GM23338 (cell line): ENCODE results near the gene CFAP53. TPM values are rescaled to one million over a fixed set of nuclear protein-coding genes. Genes with fewer than 3 reads are reported as not detected.
A peak's percentile ranks its signal among the peaks of the same experiment; 100 is the strongest.

Experiments
- ATAC-seq: fragments of 200-7000 bp; cut with Tn5 transposase; 3 replicates; pipeline ENCODE4 v1.9.1; 2020
- DNase-seq: peaks from one replicate; pipeline ENCODE4 v3.0.0-alpha.2; 2015; ENCODE audit warnings: low spot score
- H2AFZ ChIP-seq: fragments of 200-600 bp; sonication (generic); 2 replicates; pipeline ENCODE4 v1.8.0; 2016; ENCODE audit warnings: antibody characterized with exemption, mild to moderate bottlenecking, moderate library complexity
- H3F3A ChIP-seq: fragments of 200-600 bp; sonication (generic); replicated peaks from 2 replicates; pipeline ENCODE4 v1.8.0; 2017; ENCODE audit warnings: antibody characterized with exemption, mixed run types, low read depth
- H3K27ac ChIP-seq: fragments of 200-600 bp; sonication (generic); 2 replicates; pipeline ENCODE4 v1.6.1; 2016; ENCODE audit warnings: low read depth
- H3K27me3 ChIP-seq: fragments of 200-600 bp; sonication (generic); 2 replicates; pipeline ENCODE4 v1.8.0; 2016; ENCODE audit warnings: mild to moderate bottlenecking, mixed run types, moderate library complexity; ENCODE audit not compliant: insufficient read depth
- H3K36me3 ChIP-seq: fragments of 200-600 bp; sonication (generic); 2 replicates; pipeline ENCODE4 v1.8.0; 2016; ENCODE audit warnings: mild to moderate bottlenecking; ENCODE audit not compliant: insufficient read depth
- H3K4me1 ChIP-seq: fragments of 200-600 bp; sonication (generic); 2 replicates; pipeline ENCODE4 v1.8.0; 2016; ENCODE audit warnings: mild to moderate bottlenecking, moderate library complexity; ENCODE audit not compliant: insufficient read depth
- H3K4me2 ChIP-seq: fragments of 200-600 bp; sonication (generic); 2 replicates; pipeline ENCODE4 v1.7.1; 2017; ENCODE audit warnings: mixed run types
- H3K4me3 ChIP-seq: fragments of 200-600 bp; sonication (generic); 2 replicates; pipeline ENCODE4 v1.6.1; 2016; ENCODE audit warnings: mixed run types
- H3K79me2 ChIP-seq: fragments of 200-600 bp; sonication (generic); replicated peaks from 2 replicates; pipeline ENCODE4 v1.8.0; 2017; ENCODE audit warnings: mild to moderate bottlenecking; ENCODE audit not compliant: insufficient read depth
- H3K9me2 ChIP-seq: fragments of 200-600 bp; sonication (generic); 2 replicates; pipeline ENCODE4 v1.8.0; 2017; ENCODE audit not compliant: insufficient read depth
- H4K20me1 ChIP-seq: fragments of 200-600 bp; sonication (generic); replicated peaks from 2 replicates; pipeline ENCODE4 v1.8.0; 2017; ENCODE audit warnings: mild to moderate bottlenecking; ENCODE audit not compliant: insufficient read depth
- H3K27ac Mint-ChIP-seq: 2 replicates; pipeline ENCODE4 v1.8.0; 2020; ENCODE audit warnings: inconsistent platforms, mild to moderate bottlenecking, moderate library complexity, mixed read lengths
- H3K27me3 Mint-ChIP-seq: 3 replicates; pipeline ENCODE4 v1.8.0; 2022; ENCODE audit warnings: low read depth, mild to moderate bottlenecking, moderate library complexity, mixed read lengths, inconsistent platforms; ENCODE audit not compliant: insufficient read depth, poor library complexity
- H3K36me3 Mint-ChIP-seq: 3 replicates; pipeline ENCODE4 v1.8.0; 2021; ENCODE audit warnings: low read depth, mild to moderate bottlenecking, inconsistent platforms, moderate library complexity, mixed read lengths
- H3K4me1 Mint-ChIP-seq: 3 replicates; pipeline ENCODE4 v1.8.0; 2020; ENCODE audit warnings: mild to moderate bottlenecking, inconsistent platforms, mixed read lengths
- H3K4me3 Mint-ChIP-seq: 3 replicates; pipeline ENCODE4 v1.8.0; 2021; ENCODE audit warnings: moderate library complexity, mild to moderate bottlenecking, inconsistent platforms, mixed read lengths
- H3K9me3 Mint-ChIP-seq: 3 replicates; pipeline ENCODE4 v1.8.0; 2020; ENCODE audit warnings: moderate library complexity, mild to moderate bottlenecking, inconsistent platforms, mixed read lengths
- CTCF ChIP-seq, 2 experiments: fragments of 200-600 bp in 1 of 2; sonication (generic) in 1 of 2; conservative IDR thresholded peaks; 2 replicates each; pipeline versions ENCODE4 v1.5.1 to v1.6.1; 2016 to 2017; ENCODE audit warnings: antibody characterized with exemption in 2 of 2, low read depth in 2 of 2, mild to moderate bottlenecking in 2 of 2, moderate library complexity in 1 of 2
- EZH2 ChIP-seq: fragments of 200-600 bp; sonication (generic); IDR thresholded peaks from one replicate; pipeline ENCODE4 v1.8.0; 2017; ENCODE audit warnings: antibody characterized with exemption, mild to moderate bottlenecking, low read depth; ENCODE audit not compliant: unreplicated experiment
- NANOG ChIP-seq: IDR thresholded peaks from 2 replicates; pipeline ENCODE4 v1.6.1; 2016; ENCODE audit warnings: antibody characterized with exemption, borderline replicate concordance
- REST ChIP-seq: IDR thresholded peaks from one replicate; pipeline ENCODE4 v1.6.1; 2018; ENCODE audit warnings: antibody characterized with exemption; ENCODE audit not compliant: unreplicated experiment
- STAT1 ChIP-seq: IDR thresholded peaks from one replicate; pipeline ENCODE4 v1.6.1; 2016; ENCODE audit warnings: antibody characterized with exemption; ENCODE audit not compliant: unreplicated experiment
- polyA plus RNA-seq: library from polyadenylated mRNA; unstranded; fragments of >200 nt; fragmentation: Nextera tagmentation; extraction: Ambion mirVana; gene quantifications from 2 replicates; pipeline ENCODE4 v1.2.1, GENCODE V29; 2016
- total RNA-seq: library from RNA; depleted of rRNA; stranded (reverse); fragments of >200 nt; shearing (Covaris generic); gene quantifications from 2 replicates; pipeline ENCODE4 v1.2.3, GENCODE V29; 2014

CFAP53 gene
- total and polyA plus RNA-seq, 2 experiments from 2014 or later, result 0.71 TPM; not detected in 1

GRCh38 chr18:50207722-50208121 is 58.6 kb downstream of the CFAP53 start (continued):
- TF ChIP-seq CTCF (conservative IDR thresholded peaks at IDR 0.05; ENCODE audit: low read depth in 2 of 2), result no peak
- TF ChIP-seq STAT1, result no peak
- TF ChIP-seq REST, result no peak
- TF ChIP-seq NANOG, result no peak

DNA sequence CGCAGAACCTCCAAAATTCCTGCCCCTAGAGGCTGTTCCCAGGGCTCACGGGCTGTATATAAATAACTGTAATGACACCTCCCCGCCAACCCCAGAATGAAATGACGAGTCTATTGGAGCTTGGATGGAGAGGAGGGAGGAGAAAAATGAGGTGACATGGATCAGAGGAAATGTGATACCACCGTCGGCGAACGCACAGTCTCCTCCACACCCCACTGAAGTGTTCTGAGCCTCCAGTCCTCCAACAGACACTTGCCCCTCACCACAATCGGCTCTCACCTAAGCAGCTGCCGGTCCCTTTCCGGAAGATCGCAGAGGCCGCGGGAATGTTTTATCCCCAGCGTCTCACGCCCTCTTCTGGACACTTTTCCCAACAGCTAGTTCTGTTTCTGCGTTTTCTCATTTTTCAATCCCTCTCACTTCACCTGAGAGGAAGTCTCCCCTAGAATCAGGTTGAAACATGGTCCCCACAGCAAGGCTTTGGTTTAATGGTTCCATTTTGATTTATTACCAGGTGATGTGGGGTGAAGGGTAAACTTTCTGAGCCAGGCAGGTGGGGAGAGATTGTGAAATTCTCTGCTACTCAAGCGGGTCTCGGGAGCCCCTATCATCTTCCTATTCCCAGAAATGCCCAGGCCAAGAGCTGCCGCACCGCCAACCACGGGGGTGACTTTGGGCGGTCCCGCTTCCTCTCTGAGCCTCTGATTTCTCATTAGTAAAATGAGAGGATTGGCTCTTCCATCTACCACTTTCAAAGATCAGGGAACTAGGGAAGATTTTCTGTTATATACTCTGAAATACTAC is 62.3 kb downstream of the CFAP53 start:
- H2AFZ ChIP-seq, result peak overlapping the region; percentile 5
- TF ChIP-seq EZH2, result no peak
- peak; percentile 70 to 87 for TF ChIP-seq CTCF (conservative IDR thresholded peaks at IDR 0.05; ENCODE audit: low read depth in 2 of 2)
- peak overlapping the region; percentile 42 for H3K4me3 ChIP-seq
- no peaks in the 10 kb centered on the region for H3K36me3 ChIP-seq
- peaks cover 6% of the 10 kb centered on the region for H3K27me3 Mint-ChIP-seq
- H3K9me2 ChIP-seq, result no peaks in the 10 kb centered on the region
- H3K27me3 ChIP-seq, result 0 out of 2 replicates have a peak, but pooled peaks cover 6% of the 10 kb centered on the region
- peaks cover 4% of the 10 kb centered on the region; the same call in 1 of the 3 replicates for H3K9me3 Mint-ChIP-seq
- ATAC-seq (peak; percentile 92), DNase-seq (peak; percentile 91)
- H3K27ac ChIP-seq, result no peak overlapping the region
- peaks cover 6% of the 10 kb centered on the region; the same call in 1 of the 2 replicates for H3K4me1 ChIP-seq
- no peaks in the 10 kb centered on the region for H3K36me3 Mint-ChIP-seq
- no peaks in the 10 kb centered on the region for H4K20me1 ChIP-seq
- no peaks in the 10 kb centered on the region for H3K79me2 ChIP-seq
- H3K4me1 Mint-ChIP-seq, result peaks cover 11% of the 10 kb centered on the region
- H3K4me2 ChIP-seq, result peak overlapping the region; percentile 65
- H3K27ac Mint-ChIP-seq, result no peak overlapping the region
- H3F3A ChIP-seq, result no peaks in the 10 kb centered on the region
- H3K4me3 Mint-ChIP-seq, result peak overlapping the region; percentile 71
